HG03064 (cell line): ENCODE data around the gene TMEM140.

Experiments
- ATAC-seq: cut with Tn5 transposase; IDR thresholded peaks from one replicate; pipeline ENCODE4 v1.9.1; 2021; ENCODE audit warnings: low read depth; ENCODE audit not compliant: unreplicated experiment

The TMEM140 gene

DNA sequence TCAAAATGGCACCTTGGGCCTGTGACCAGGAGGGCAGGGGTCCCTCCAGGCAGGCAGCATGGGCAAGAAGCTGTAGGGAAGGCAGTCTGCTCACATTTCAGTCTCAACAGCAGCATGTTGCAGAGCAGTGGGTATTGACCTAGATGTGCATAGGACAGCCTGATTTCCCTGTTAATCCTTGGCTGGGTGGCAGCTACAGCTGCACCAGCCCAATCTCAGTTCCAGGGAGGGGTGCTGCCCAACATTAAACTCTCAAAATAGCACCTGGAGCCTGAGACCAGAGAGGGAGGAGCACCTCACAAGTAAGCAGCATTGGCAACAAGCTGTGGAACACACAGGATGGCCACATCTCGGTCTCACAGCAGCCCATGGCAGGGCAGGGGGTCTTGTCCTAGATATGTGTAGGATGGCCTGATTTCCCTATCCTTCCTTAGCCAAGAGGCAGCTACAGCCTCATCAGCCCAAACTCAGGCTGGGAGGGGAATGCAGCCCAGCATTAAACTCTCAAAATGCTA, 10.3 kb downstream of the TMEM140 start:
- ATAC-seq = no peak

- ATAC-seq = no peak
Measured at GRCh38 chr7:135158874-135159273, 11.0 kb downstream of the TMEM140 start.

- peak; percentile 1 for ATAC-seq
Measured at GRCh38 chr7:135159359-135160085, 11.7 kb downstream of the TMEM140 start.

- ATAC-seq = peak; percentile 50
Measured at GRCh38 chr7:135160098-135160857, 12.4 kb downstream of the TMEM140 start.

DNA sequence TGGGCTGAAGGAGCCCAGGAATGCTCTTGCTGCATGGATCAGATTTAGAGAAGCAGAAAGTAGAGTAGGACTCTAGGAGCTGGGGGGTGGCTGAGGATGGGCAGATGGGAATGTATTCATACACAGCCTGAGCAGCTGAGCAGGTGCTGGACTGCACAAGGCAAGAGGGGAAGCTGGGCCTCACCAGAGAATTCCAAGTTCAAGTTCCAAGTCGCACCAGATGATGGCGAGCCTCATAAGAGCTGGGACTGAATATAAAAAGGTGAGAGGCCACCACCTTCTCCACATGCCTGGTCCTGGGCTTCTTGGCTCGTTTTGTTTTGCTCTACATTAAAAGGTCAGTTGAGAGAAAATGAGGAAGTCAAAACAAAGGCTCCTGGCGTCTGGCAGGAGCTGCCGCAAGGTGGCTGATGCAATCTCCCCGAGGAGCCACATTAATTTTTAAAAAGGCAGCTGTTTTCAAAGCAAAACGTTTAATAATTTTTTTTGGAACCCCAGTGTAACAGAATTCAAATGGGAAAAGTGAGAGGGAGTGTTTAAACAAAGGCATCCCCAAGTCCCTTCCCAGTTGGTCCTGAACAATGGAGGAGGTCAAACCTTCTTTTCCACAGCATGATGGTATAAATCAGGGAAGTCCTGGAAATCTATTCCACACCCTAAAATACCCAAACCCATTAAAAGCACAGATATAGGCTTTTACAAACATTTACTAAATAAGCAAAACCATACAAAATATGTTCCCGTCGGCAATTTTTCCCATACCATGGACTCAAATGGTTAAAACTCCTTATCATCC, 13.2 kb downstream of the TMEM140 start:
- no peak for ATAC-seq

GRCh38 chr7:135161669-135162068, 13.8 kb downstream of the TMEM140 start:
- ATAC-seq = no peak

GRCh38 chr7:135162382-135163001, 14.6 kb downstream of the TMEM140 start:
- ATAC-seq = no peak

- ATAC-seq = no peak
Measured at GRCh38 chr7:135164357-135165061, 16.6 kb downstream of the TMEM140 start.

DNA sequence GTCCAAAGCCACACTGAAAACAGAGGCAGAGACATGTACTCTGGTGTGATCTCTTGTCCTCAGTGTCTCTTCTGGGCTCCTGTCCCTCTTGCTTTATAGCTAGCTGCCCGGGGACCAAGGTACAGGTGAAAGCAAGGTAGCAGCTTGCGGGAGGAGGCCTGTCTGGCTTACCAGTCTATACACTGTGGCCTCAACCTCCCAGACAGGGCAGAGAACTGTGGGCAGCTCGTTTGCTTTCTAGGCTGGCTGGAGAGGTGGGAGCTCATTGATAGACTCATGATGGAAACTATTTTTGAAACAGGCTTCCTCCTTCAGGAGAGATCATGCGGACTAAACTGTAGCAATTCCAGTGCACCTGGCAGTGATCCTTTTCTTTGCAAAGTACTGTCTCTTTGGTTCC, 18.0 kb downstream of the TMEM140 start:
- no peak for ATAC-seq

GRCh38 chr7:135166338-135166990, 18.6 kb downstream of the TMEM140 start:
- no peak for ATAC-seq

DNA sequence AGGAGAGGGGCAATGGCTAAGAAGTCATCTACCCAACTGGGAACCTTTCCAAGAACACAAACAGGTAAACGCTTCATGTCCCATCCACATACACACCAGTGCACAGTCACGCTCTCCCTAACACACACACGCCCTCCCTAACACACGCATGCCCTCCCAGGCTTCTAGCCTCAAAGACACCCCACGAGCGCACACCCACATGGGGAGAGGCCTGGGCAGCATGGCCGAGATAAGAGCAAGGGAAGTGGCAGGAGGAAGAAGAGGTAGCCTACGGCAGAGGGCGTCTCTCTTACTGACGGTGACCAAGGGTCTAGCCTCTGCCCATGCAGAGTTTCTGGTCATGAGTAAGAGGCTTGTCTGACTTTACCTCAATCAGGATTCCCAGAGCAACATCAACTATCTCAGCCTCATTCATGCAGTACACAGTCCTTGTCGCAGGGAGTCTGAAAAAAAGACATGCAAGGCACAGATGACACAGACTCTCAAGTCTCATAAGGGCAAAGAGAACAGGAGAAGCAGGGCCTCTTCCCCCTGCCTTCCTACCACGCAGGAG, 19.6 kb downstream of the TMEM140 start:
- ATAC-seq = no peak

DNA sequence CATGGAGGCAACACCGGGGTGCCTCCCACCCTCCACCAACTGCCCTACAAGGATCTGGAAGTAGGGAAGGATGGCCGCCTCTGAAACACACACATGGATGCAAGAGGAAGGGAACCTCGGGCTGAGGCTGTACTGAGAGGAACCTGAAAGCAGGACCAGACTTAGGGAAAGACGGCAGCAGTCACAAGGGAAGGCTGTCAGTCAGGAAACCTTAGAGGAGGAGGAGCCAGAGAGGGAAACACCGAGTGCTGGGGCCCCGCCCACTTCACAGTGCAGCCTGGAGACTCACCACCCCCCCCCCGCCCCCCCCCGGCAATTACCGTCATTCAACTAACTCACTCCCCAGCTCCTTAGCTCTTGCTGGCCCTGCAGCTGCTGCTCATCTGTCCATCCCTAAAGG, 20.1 kb downstream of the TMEM140 start:
- ATAC-seq = no peak

DNA sequence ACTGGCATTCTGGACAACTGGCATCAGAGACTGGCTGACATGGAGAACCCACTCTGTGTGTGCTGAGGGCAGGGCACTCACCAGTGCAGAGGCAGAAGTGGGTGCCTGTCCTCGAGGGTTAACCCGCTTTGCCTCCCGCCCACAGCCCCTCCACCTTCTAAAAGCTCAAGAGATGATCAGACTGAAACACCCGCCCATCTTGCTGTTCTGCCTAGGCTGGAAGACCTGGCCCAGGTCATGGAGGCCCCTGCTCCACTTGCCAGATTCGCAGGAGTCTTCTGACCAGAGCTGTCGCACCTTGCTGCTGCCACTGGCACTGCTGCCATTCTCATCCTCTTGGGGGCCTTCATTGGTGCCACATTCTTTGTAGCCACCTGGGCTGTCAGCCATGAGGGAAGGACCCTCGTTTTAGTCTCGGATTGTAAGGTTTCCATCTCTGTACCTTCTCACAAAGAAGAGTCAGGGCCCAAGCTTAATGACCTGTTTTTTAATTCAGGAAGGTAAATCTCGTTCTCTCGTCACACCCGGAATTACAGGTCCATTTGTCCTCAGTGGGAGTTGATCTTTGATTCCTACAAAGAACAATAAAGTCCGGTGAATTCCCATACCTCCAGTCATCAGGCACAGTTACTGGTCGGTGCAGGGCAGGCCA, 20.7 kb downstream of the TMEM140 start:
- no peak for ATAC-seq

GRCh38 chr7:135169141-135169963, 21.5 kb downstream of the TMEM140 start:
- no peak for ATAC-seq

- ATAC-seq = peak; percentile 6
Measured at GRCh38 chr7:135169964-135170273, 22.0 kb downstream of the TMEM140 start.

DNA sequence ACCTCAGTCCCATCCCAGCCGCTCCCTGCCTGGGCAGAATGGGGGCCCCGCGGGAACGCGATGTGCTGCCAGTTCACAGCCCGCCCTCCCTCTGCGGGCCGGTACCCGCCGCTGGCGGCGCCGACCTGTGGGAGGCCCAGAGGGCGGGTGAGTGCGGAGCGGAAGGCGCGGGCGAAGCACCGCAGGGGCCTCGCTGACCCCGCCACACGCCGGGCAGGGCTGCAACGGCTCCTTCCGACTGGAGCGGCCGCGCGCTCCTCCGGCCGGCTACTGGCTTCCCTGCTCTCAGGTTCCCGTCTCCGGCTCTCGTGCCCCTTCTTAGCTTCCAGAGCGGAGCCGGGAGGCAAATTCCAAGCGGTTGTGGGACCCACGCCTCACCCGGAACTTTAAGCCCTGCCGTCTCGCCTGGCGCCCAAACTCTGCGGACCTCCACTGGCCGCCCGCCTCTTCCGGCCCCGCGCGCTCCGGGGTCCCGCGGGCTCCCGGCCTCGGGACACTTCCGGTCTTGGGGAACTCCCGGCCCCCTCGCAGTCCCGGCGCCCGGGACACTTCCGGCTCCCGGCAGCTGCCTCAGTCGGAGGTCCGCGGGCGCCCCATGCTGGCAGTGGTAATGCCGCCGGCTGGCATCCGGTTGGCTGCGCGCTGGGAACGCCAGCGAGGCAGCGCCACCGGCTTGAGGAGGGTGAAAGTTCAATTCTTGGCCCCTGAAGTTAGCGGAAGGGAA, 22.6 kb downstream of the TMEM140 start, which contains the start of gene CYREN:
Gene CYREN, minus strand, starts transcription at position 434 of the 724 bp plus-strand sequence. CDS start 1,785 bp downstream, outside the sequence.
- ATAC-seq = peak; percentile 71

DNA sequence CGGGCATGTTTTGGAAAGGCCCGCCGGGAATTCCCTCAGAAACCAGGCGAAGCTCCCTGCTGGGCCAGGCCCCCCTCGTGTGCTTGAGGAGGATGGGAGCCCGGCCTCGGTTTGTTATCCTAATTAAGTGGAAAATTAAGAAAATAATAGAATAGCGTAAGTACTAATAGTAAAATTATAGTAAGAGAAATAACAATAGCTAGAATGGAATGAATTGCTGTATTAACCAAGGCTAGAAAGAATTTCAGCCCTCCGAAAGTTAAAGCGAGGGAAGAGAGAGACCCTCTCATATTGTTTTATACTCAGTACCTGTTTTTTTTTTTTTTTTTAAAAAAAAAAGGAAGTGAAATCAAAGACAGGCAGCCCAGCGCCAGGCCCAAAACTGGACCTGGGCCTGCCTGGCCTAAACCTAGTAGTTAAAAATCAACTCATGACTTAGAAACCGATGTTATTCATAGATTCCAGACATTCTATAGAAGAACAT, 23.2 kb downstream of the TMEM140 start:
- ATAC-seq = peak; percentile 34
